Measurements from ENCODE around the gene MRPS26.

GRCh38 chr20:3027987-3028386 is 17.9 kb upstream of the MRPS26 start:
- TF ChIP-seq CTCF (IDR thresholded peaks at IDR 0.05) (no peak), EZH2phosphoT487 (IDR thresholded peaks at IDR 0.05) (no peak)

Data from neural progenitor cell (in vitro differentiated cells).